ENCODE data around the gene SAMD13. TPM values are rescaled to one million over a fixed set of nuclear protein-coding genes. Genes with fewer than 3 reads are reported as not detected.
A peak's percentile ranks its signal among the peaks of the same experiment; 100 is the strongest.

The SAMD13 gene
- total and polyA plus RNA-seq, 10 donors: 0.39 to 2.8 (median 1.5) TPM

GRCh38 chr1:84387480-84388163, 86.1 kb downstream of the SAMD13 start:
- intact Hi-C loops (cut with DNase I; ENCODE audit: low total_unique reads): no loop called here
- TF ChIP-seq, protein P1, sequence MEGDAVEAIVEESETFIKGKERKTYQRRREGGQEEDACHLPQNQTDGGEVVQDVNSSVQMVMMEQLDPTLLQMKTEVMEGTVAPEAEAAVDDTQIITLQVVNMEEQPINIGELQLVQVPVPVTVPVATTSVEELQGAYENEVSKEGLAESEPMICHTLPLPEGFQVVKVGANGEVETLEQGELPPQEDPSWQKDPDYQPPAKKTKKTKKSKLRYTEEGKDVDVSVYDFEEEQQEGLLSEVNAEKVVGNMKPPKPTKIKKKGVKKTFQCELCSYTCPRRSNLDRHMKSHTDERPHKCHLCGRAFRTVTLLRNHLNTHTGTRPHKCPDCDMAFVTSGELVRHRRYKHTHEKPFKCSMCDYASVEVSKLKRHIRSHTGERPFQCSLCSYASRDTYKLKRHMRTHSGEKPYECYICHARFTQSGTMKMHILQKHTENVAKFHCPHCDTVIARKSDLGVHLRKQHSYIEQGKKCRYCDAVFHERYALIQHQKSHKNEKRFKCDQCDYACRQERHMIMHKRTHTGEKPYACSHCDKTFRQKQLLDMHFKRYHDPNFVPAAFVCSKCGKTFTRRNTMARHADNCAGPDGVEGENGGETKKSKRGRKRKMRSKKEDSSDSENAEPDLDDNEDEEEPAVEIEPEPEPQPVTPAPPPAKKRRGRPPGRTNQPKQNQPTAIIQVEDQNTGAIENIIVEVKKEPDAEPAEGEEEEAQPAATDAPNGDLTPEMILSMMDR (IDR thresholded peaks at IDR 0.05 in 8 of 11, conservative IDR thresholded peaks at IDR 0.05 in 3 of 11): peak in 3 of 11 experiments; percentile 9 to 13 (median 13)
- TF ChIP-seq POLR2A (IDR thresholded peaks at IDR 0.05) (no peak), POLR2AphosphoS5 (IDR thresholded peaks at IDR 0.05) (no peak)
- no peak for DNase-seq
- Histone ChIP-seq H3K36me3 (no peaks in the 10 kb centered on the region), H3K4me1 (no peaks in the 10 kb centered on the region), H3K27me3 (replicated peaks in 1 of 7) (no peaks in the 10 kb centered on the region), H3K9me3 (no peaks in the 10 kb centered on the region), H3K4me3 (no peak overlapping the region), H3K27ac (no peak overlapping the region)
- 68 to 74% (median 72%) methylated on average over 8 of the region's 8 CpGs for whole genome bisulfite sequencing, 5 donors

DNA sequence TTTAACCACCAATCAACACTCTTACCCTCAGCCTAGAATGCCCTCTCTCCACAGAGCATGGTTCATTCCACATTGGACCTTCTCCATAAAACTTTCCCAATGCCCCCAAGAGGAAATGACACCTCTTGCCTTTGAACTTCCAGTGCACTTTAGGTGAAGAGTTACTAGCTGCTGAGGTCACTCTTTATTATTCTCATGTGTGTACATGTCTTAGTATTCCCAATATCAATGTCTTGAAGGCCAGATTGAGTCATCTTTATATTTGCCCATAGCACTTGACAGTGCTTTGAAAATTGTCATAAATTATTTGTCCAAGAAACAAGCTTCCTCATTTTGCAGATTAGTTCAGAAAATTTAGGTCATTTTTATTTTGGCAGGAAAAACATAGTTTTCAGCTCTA, 88.7 kb downstream of the SAMD13 start:
- Histone ChIP-seq H3K36me3 (no peaks in the 10 kb centered on the region), H3K4me1 (no peaks in the 10 kb centered on the region), H3K27ac (no peak overlapping the region), H3K27me3 (replicated peaks in 1 of 7) (no peaks in the 10 kb centered on the region), H3K9me3 (no peaks in the 10 kb centered on the region), H3K4me3 (no peak overlapping the region)
- DNase-seq: no peak
- TF ChIP-seq, protein P1 (IDR thresholded peaks at IDR 0.05 in 8 of 11, conservative IDR thresholded peaks at IDR 0.05 in 3 of 11): no peak
- TF ChIP-seq POLR2AphosphoS5 (IDR thresholded peaks at IDR 0.05): no peak
- no peak for TF ChIP-seq POLR2A (IDR thresholded peaks at IDR 0.05)
- intact Hi-C loops (cut with DNase I; ENCODE audit: low total_unique reads): no loop called here

DNA sequence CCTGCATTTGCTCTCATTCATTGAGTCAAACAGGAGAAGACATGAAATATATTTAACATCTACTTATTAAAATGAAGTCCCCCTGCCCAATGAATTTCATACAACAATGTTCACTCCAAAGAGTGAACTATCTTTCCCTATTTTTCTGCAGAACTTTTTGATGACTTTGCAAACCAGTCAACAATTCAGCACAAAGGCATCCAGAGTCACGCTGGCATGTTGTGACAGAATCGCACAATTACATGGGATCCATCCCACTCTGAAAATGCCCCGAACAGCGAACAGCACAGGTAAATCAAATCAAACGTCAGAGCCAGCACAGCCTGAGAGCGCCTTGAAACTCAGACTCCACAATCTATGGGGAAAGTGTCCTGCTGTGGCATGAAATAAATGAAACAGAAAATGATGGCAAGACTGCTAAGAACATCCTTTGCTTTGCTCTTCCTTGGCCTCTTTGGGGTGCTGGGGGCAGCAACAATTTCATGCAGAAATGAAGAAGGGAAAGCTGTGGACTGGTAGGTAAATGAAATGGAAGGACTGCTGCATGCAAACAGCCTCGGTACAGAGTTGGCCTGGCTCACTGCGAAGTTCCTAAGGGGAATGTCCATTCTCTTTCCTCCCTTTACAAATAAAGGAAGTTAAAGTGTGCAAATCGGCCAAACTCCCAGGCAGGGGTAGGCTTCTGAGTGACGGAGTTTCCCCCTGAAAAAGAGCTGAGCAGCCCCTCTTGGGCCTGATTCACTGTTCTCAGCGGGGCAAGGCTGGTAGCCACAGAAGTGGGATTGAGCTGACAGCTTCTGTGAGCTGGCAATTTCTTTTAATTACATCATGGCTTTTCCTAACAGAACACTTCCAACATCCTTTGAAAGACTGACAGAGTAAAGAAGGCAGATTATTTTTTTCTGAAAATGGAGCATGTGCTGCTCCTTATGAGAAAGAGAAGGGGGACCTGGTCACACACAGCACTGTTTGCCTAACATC, 97.0 kb downstream of the SAMD13 start, which contains the start of gene DNASE2B:
DNASE2B (plus strand) TSS at position 310 of the 981 bp plus-strand sequence; CDS start at position 391, 81 bp downstream.
- intact Hi-C loops (cut with DNase I; ENCODE audit: low total_unique reads): no loop called here
- Histone ChIP-seq H3K9me3 (no peaks in the 10 kb centered on the region), H3K4me3 (no peak within 1 kb of the TSS), H3K27ac (no peak within 1 kb of the TSS), H3K27me3 (replicated peaks in 1 of 7) (no peaks in the 10 kb centered on the region), H3K4me1 (no peaks in the 10 kb centered on the region), H3K36me3 (no peaks in the 10 kb centered on the region)
- TF ChIP-seq POLR2AphosphoS5 (IDR thresholded peaks at IDR 0.05): no peak
- TF ChIP-seq, protein P1 (IDR thresholded peaks at IDR 0.05 in 8 of 11, conservative IDR thresholded peaks at IDR 0.05 in 3 of 11): no peak
- TF ChIP-seq POLR2A (IDR thresholded peaks at IDR 0.05): no peak
- 83 to 91% (median 87%) methylated on average over 11 of the region's 11 CpGs for WGBS, 5 donors
- DNase-seq: no peak

Small RNA genes within 50 kb of the gene (small RNA-seq; reads per million reads assigned to genes)
- gene RF00410: 0 reads per million in 4 donors

Other genes starting within 250 kb of the SAMD13 start
- 10 to 100 TPM; 55.6 to 93.0 (median 73.4) TPM for gene PRKACB, start 157.4 kb upstream of the SAMD13 start, total RNA-seq
- 10 to 100 TPM; 21.0 to 32.5 (median 31.0) TPM for gene PRKACB, start 157.4 kb upstream of the SAMD13 start, polyA plus RNA-seq
- gene DNASE2B, start 96.8 kb downstream of the SAMD13 start, total RNA-seq: 1 to 10 TPM in 1 of 7 donors, under 1 TPM in 4, not detected in 2; 0.32 to 1.7 (median 0.57) TPM
- 1 to 10 TPM in 1 of 3 donors, under 1 TPM in 2; 0.13 to 4.6 (median 0.36) TPM for gene DNASE2B, start 96.8 kb downstream of the SAMD13 start, polyA plus RNA-seq
- 10 to 100 TPM; 22.4 to 54.8 (median 26.5) TPM for gene RPF1, start 177.6 kb downstream of the SAMD13 start, total RNA-seq
- gene RPF1, start 177.6 kb downstream of the SAMD13 start, polyA plus RNA-seq: 10 to 100 TPM; 28.7 to 38.1 (median 29.8) TPM
- 1 to 10 TPM; 1.4 to 3.0 (median 1.9) TPM for gene SPATA1, start 204.7 kb downstream of the SAMD13 start, total RNA-seq
- 1 to 10 TPM in 1 of 3 donors, under 1 TPM in 2; 0.67 to 1.0 (median 0.83) TPM for gene SPATA1, start 204.7 kb downstream of the SAMD13 start, polyA plus RNA-seq
- 100 to 1,000 TPM in 2 of 7 donors, 10 to 100 TPM in 5; 56.5 to 121 (median 81.7) TPM for gene GNG5, start 204.9 kb downstream of the SAMD13 start, total RNA-seq
- 100 to 1,000 TPM in 2 of 3 donors, 10 to 100 TPM in 1; 98.2 to 162 (median 146) TPM for gene GNG5, start 204.9 kb downstream of the SAMD13 start, polyA plus RNA-seq

Data from spleen (tissue), 11 donors.